SK-N-SH (cell line): ENCODE data around the gene KLHL30. TPM values are rescaled to one million over a fixed set of nuclear protein-coding genes. Genes with fewer than 3 reads are reported as not detected.
A peak's percentile ranks its signal among the peaks of the same experiment; 100 is the strongest.

Experiments used
- CTCF ChIA-PET: fragments of 300-600, 350-600 bp; formaldehyde crosslinking; extraction: SDS; loops from one replicate; lab custom pipeline; 2021; lab: Yijun Ruan, JAX
- POLR2A ChIA-PET: fragments of 350-600 bp; sonication (Branson Sonifier 250); formaldehyde crosslinking; extraction: SDS; loops from one replicate; lab custom pipeline; 2020; ENCODE audit warnings: antibody characterized with exemption, inconsistent platforms; lab: Yijun Ruan, JAX
- DNase-seq: peaks from one replicate; pipeline ENCODE4 v3.0.0; 2012
- H2AFZ ChIP-seq: fragments of 200-600 bp; sonication (generic); 2 replicates; pipeline ENCODE4 v1.8.1; 2016; ENCODE audit warnings: antibody characterized with exemption, mild to moderate bottlenecking, low read depth
- H3F3A ChIP-seq: fragments of 200-600 bp; sonication (generic); replicated peaks from 2 replicates; pipeline ENCODE3; 2016; ENCODE audit warnings: antibody characterized with exemption, mild to moderate bottlenecking; ENCODE audit not compliant: insufficient read depth
- H3K27ac ChIP-seq, 2 experiments: fragments of 200-500 bp in 1 of 2; fragments of 200-600 bp in 1 of 2; sonication (Bioruptor generic) in 1 of 2; sonication (generic), shearing (Covaris generic) in 1 of 2; 2 replicates each; pipeline versions ENCODE4 v1.5.1 to v1.6.1; 2014 to 2016; ENCODE audit warnings: low read depth in 2 of 2, inconsistent platforms in 1 of 2, low read length in 1 of 2, mild to moderate bottlenecking in 1 of 2, mixed read lengths in 1 of 2
- H3K27me3 ChIP-seq: fragments of 200-600 bp; sonication (generic), shearing (Covaris generic); 2 replicates; pipeline ENCODE4 v1.6.1; 2016; ENCODE audit warnings: mixed run types; ENCODE audit not compliant: insufficient read depth
- H3K36me3 ChIP-seq, 2 experiments: fragments of 200-500 bp in 1 of 2; fragments of 200-600 bp in 1 of 2; sonication (Bioruptor generic) in 1 of 2; sonication (generic) in 1 of 2; replicated peaks in 1 of 2; 2 replicates each; pipeline versions ENCODE3 to v1.5.1; 2014 to 2016; ENCODE audit warnings: low read length in 1 of 2, mild to moderate bottlenecking in 1 of 2; ENCODE audit not compliant: insufficient read depth in 2 of 2, control insufficient read depth in 1 of 2
- H3K4me1 ChIP-seq, 2 experiments: fragments of 200-500 bp in 1 of 2; fragments of 200-600 bp in 1 of 2; sonication (Bioruptor generic) in 1 of 2; sonication (generic), shearing (Covaris generic) in 1 of 2; 2 replicates each; pipeline versions ENCODE4 v1.5.1 to v1.6.1; 2014 to 2016; ENCODE audit warnings: low read depth in 1 of 2, low read length in 1 of 2, mixed run types in 1 of 2; ENCODE audit not compliant: insufficient read depth in 2 of 2, control insufficient read depth in 1 of 2
- H3K4me2 ChIP-seq: fragments of 200-600 bp; sonication (generic), shearing (Covaris generic); 2 replicates; pipeline ENCODE4 v1.6.1; 2017; ENCODE audit warnings: mixed run types
- H3K4me3 ChIP-seq, 2 experiments: fragments of 200-500 bp in 1 of 2; fragments of 200-600 bp in 1 of 2; sonication (Bioruptor generic) in 1 of 2; sonication (generic), shearing (Covaris generic) in 1 of 2; 2 replicates each; pipeline versions ENCODE4 v1.5.1 to v1.8.1; 2014 to 2016; ENCODE audit warnings: low read depth in 2 of 2, inconsistent platforms in 1 of 2, low read length in 1 of 2, mild to moderate bottlenecking in 1 of 2, mixed read lengths in 1 of 2, moderate library complexity in 1 of 2
- H3K79me2 ChIP-seq: fragments of 200-600 bp; sonication (generic); 2 replicates; pipeline ENCODE4 v1.8.1; 2017; ENCODE audit warnings: mild to moderate bottlenecking; ENCODE audit not compliant: insufficient read depth
- H3K9ac ChIP-seq: fragments of 200-600 bp; sonication (generic); 2 replicates; pipeline ENCODE4 v1.6.1; 2017; ENCODE audit warnings: mixed run types
- H3K9me2 ChIP-seq: fragments of 200-600 bp; sonication (generic); 2 replicates; pipeline ENCODE4 v1.6.1; 2017; ENCODE audit warnings: mixed run types
- H3K9me3 ChIP-seq: fragments of 200-600 bp; sonication (generic); 2 replicates; pipeline ENCODE4 v1.6.1; 2017; ENCODE audit warnings: mixed run types, mild to moderate bottlenecking, moderate library complexity
- H4K20me1 ChIP-seq: fragments of 200-600 bp; sonication (generic); 2 replicates; pipeline ENCODE4 v1.6.1; 2017; ENCODE audit warnings: mild to moderate bottlenecking, mixed run types; ENCODE audit not compliant: insufficient read depth
- CHD2 ChIP-seq: fragments of 150-350 bp; IDR thresholded peaks from 2 replicates; pipeline ENCODE4 v1.6.1; 2018; ENCODE audit warnings: low read length; ENCODE audit not compliant: partially characterized antibody
- CTCF ChIP-seq: fragments of 200-600 bp; sonication (generic); IDR thresholded peaks from 2 replicates; pipeline ENCODE4 v1.6.1; 2017; ENCODE audit warnings: antibody characterized with exemption, mild to moderate bottlenecking, moderate library complexity
- ELF1 ChIP-seq: IDR thresholded peaks from 2 replicates; pipeline ENCODE4 v1.4.0; 2012
- EP300 ChIP-seq, 2 experiments: IDR thresholded peaks; 2 replicates each; pipeline versions ENCODE4 v1.4.0 to v1.6.1; 2012; ENCODE audit warnings: borderline replicate concordance in 1 of 2, low read depth in 1 of 2, low read length in 1 of 2
- FOXJ3 ChIP-seq: sonication (generic); formaldehyde crosslinking; IDR thresholded peaks from 2 replicates; pipeline ENCODE4 v1.5.1; 2020; ENCODE audit warnings: mild to moderate bottlenecking, missing genetic modification reagents
- FOXM1 ChIP-seq: IDR thresholded peaks from 2 replicates; pipeline ENCODE4 v1.4.0; 2012; ENCODE audit warnings: low read depth, mild to moderate bottlenecking
- JUND ChIP-seq: IDR thresholded peaks from 2 replicates; pipeline ENCODE4 v1.4.0; 2012
- PBX3 ChIP-seq: IDR thresholded peaks from 2 replicates; pipeline ENCODE4; 2012
- POLR2AphosphoS5 ChIP-seq: IDR thresholded peaks from 2 replicates; pipeline ENCODE4 v1.6.1; 2012; ENCODE audit warnings: low read depth, low read length
- RAD21 ChIP-seq: IDR thresholded peaks from 2 replicates; pipeline ENCODE4 v1.6.1; 2012; ENCODE audit warnings: mild to moderate bottlenecking, low read length
- RXRA ChIP-seq: IDR thresholded peaks from 2 replicates; pipeline ENCODE4 v1.4.0; 2012; ENCODE audit warnings: low read depth, mild to moderate bottlenecking, borderline replicate concordance
- SMC3 ChIP-seq: IDR thresholded peaks from 2 replicates; pipeline ENCODE4 v1.6.1; 2012; ENCODE audit warnings: low read depth, low read length, improper control_type of control experiment
- TEAD4 ChIP-seq: IDR thresholded peaks from 2 replicates; pipeline ENCODE4 v1.4.0; 2012; ENCODE audit warnings: mild to moderate bottlenecking, borderline replicate concordance; ENCODE audit not compliant: insufficient read depth
- USF1 ChIP-seq: IDR thresholded peaks from 2 replicates; pipeline ENCODE4 v1.4.0; 2012; ENCODE audit warnings: low read depth, borderline replicate concordance
- WGBS: methylation state at CpG from one replicate; pipeline ENCODE4 v1.1.6; 2017; ENCODE audit warnings: low lambda C conversion rate; 5-methylcytosine and 5-hydroxymethylcytosine counted together
- polyA plus RNA-seq, 3 experiments: library from polyadenylated mRNA; depleted of rRNA; stranded (reverse); fragments of >200 nt; gene quantifications; 2 replicates each; pipeline ENCODE4 v1.2.3, GENCODE V29; 2012

KLHL30 gene
- polyA plus RNA-seq, 1 of the 3 experiments (the other 2 are of a cell fraction): not detected

- ChIA-PET CTCF (interaction anchor here (1.1 to 1.3 kb wide), 3 partner anchors 27 to 249 kb away, joined by 3 to 4 read pairs (median 3); no protein-coding TSS in a partner anchor), POLR2A (no interaction called here)
- H3K79me2 ChIP-seq: no peaks in the 10 kb centered on the region
- no peaks in the 10 kb centered on the region for H3K9me2 ChIP-seq
- no peaks in the 10 kb centered on the region for H4K20me1 ChIP-seq
- no peak overlapping the region for H2AFZ ChIP-seq
- H3K4me2 ChIP-seq: no peak overlapping the region
- WGBS: 82% methylated on average over 19 of the region's 28 CpGs
- H3F3A ChIP-seq: no peaks in the 10 kb centered on the region
- peaks cover 0 to 12% of the 10 kb centered on the region in 2 experiments; a peak in 1 of 4 replicates for H3K4me1 ChIP-seq
- H3K9me3 ChIP-seq: peaks cover 1% of the 10 kb centered on the region; the same call in 1 of the 2 replicates
- H3K27ac ChIP-seq: no peak overlapping the region
- no peak for TF ChIP-seq PBX3
- TF ChIP-seq CTCF: peak; percentile 33
- no peak for TF ChIP-seq JUND
- no peak for TF ChIP-seq RXRA
- 0 out of 2 replicates have a peak, but pooled peaks have one; percentile 10 for TF ChIP-seq RAD21
- TF ChIP-seq USF1: no peak
- no peak for TF ChIP-seq SMC3
- TF ChIP-seq, all 33 proteins: peak for 2
- H3K4me3 ChIP-seq: no peak overlapping the region
- peak; percentile 50 for DNase-seq
- no peaks in the 10 kb centered on the region for H3K36me3 ChIP-seq
- no peaks in the 10 kb centered on the region for H3K27me3 ChIP-seq
- H3K9ac ChIP-seq: no peak overlapping the region
Observed at GRCh38 chr2:238106698-238107524, 31.6 kb upstream of the KLHL30 start.

GRCh38 chr2:238107525-238108422 lies 30.7 kb upstream of the KLHL30 start:
- H3K9me2 ChIP-seq: no peaks in the 10 kb centered on the region
- WGBS: 91% methylated on average over 22 of the region's 28 CpGs
- POLR2A ChIA-PET: no interaction called here
- TF ChIP-seq ELF1 (no peak), JUND (no peak), TEAD4 (no peak), CHD2 (no peak), POLR2AphosphoS5 (no peak), EP300 (IDR thresholded peaks at IDR 0.05; ENCODE audit: borderline replicate concordance in 1 of 2, low read depth in 1 of 2, low read length in 1 of 2) (no peak), FOXJ3 (CRISPR knock-in tag) (no peak), FOXM1 (no peak)
- TF ChIP-seq, all 33 proteins: peak for 0
- Histone ChIP-seq H3K4me1 (peaks cover 0 to 12% of the 10 kb centered on the region in 2 experiments; a peak in 1 of 4 replicates), H3K27ac (no peak overlapping the region), H2AFZ (no peak overlapping the region), H3F3A (no peaks in the 10 kb centered on the region), H3K9ac (no peak overlapping the region), H4K20me1 (no peaks in the 10 kb centered on the region), H3K27me3 (no peaks in the 10 kb centered on the region), H3K4me3 (no peak overlapping the region), H3K9me3 (peaks cover 8% of the 10 kb centered on the region), H3K4me2 (no peak overlapping the region), H3K36me3 (no peaks in the 10 kb centered on the region), H3K79me2 (no peaks in the 10 kb centered on the region)
- CTCF ChIA-PET: interaction anchor here (1.1 kb wide), 1 partner anchor 52 kb away, joined by 4 read pairs; no protein-coding TSS in a partner anchor
- DNase-seq: peak; percentile 28
